Pancreas (tissue), 10 donors: ENCODE data around the gene TTLL4. TPM values are rescaled to one million over a fixed set of nuclear protein-coding genes. Genes with fewer than 3 reads are reported as not detected.

ENCODE experiments used
- ATAC-seq, 4 donors: fragments of 200-7000 bp; cut with Tn5 transposase; one replicate each; pipeline versions ENCODE4 v1.8.0 to v1.9.1; 2020; ENCODE audit warnings: mild to moderate bottlenecking in 4 of 4, moderate library complexity in 4 of 4
- DNase-seq, 6 donors: peaks; one replicate each; pipeline ENCODE4 v3.0.0-alpha.2; 2020
- FAIRE-seq: peaks from 2 replicates; lab custom pipeline; 2012; peaks lifted over from hg19 to GRCh38; lab: Jason Lieb, UNC
- H3K27ac ChIP-seq, 4 donors: fragments of 200-600 bp; sonication (generic); 1 replicate in 3 of 4; 2 replicates in 1 of 4; pipeline versions ENCODE4 v1.5.0 to v1.8.0; 2020
- H3K27me3 ChIP-seq, 4 donors: fragments of 200-600 bp; one replicate each; pipeline ENCODE4 v1.8.0; 2021
- H3K36me3 ChIP-seq, 3 donors: fragments of 200-600 bp; sonication (generic) in 1 of 3; one replicate each; pipeline versions ENCODE4 v1.5.0 to v1.8.0; 2020 to 2021
- H3K4me1 ChIP-seq, 3 donors: fragments of 200-600 bp; one replicate each; pipeline ENCODE4 v1.8.0; 2021
- H3K4me3 ChIP-seq, 4 donors: fragments of 200-600 bp; sonication (generic) in 2 of 4; one replicate each; pipeline versions ENCODE4 v1.5.0 to v1.8.0; 2020 to 2021
- H3K9me3 ChIP-seq, 4 donors: fragments of 200-600 bp; one replicate each; pipeline ENCODE4 v1.8.0; 2021
- CTCF ChIP-seq, 4 donors: fragments of 200-600 bp; sonication (generic) in 3 of 4; IDR thresholded peaks; one replicate each; pipeline versions ENCODE4 v1.5.0 to v1.8.0; 2021; ENCODE audit warnings: antibody characterized with exemption in 4 of 4
- WGBS, 2 donors: extraction: QIAGEN DNeasy Blood & Tissue Kit; methylation state at CpG; one replicate each; pipeline ENCODE4 v1.1.7; 2013; 5-methylcytosine and 5-hydroxymethylcytosine counted together
- intact Hi-C, 3 donors: fragments of 100-400 bp; cut with DNase I; formaldehyde crosslinking; loops; one replicate each; pipeline versions ENCODE4 v1.11.1 to v1.14.2; 2022
- polyA plus RNA-seq, 2 donors: library from polyadenylated mRNA; stranded (reverse); fragments of 200-250 nt; gene quantifications; one replicate each; pipeline ENCODE4 v1.2.3, GENCODE V29; 2013
- total RNA-seq, 6 donors: library from RNA; stranded (reverse); fragmentation: NEBNext Ultra II Directional in 4 of 6; extraction: Animal tissue kit (Norgen Biotek cat#: 25700) in 4 of 6; gene quantifications; one replicate each; pipeline versions ENCODE4 v1.2.1 to v1.2.4, GENCODE V29; 2021 to 2023
- donor health status: healthy with polysubstance abuse.
- donor health status: DM: no; HTN: no; CAD: no; lungs with moderate emphysema.
- donor health status: DM: no; HTN: no; CAD: no.
- donor health status: control.
- donor health status: control.
- donor health status: Bipolar disorder and iron deficiency.
- donor health status: DM: yes; HTN: yes; CAD: no.
- donor health status: DM: no; HTN: no; CAD: no.
- donor health status: DM: no; HTN: no; CAD: no.
- donor health status: DM: yes; HTN: yes; CAD: no.

TTLL4 gene
- total and polyA plus RNA-seq, 8 donors: 12.0 to 25.3 (median 16.0) TPM

DNA sequence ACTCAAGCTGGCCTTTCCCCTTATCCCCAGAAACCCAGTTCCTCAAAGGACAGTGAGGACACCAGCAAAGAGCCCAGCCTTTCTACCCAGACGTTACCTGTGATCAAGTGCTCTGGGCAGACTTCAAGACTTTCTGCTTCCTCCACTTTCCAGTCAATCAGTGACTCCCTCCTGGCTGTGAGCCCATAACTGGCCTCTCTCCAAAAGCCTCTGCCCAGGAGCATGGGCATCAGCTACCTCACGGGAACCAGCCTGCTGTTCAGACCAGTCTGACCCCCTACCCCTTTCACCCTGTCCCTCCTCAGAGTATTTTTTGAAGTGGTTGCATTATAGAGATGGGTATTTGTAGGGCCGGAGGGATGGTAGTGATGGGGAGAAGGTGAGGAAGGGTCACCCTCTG lies 43.6 kb downstream of the TTLL4 start:
- H3K9me3 ChIP-seq: no peaks in the 10 kb centered on the region
- no peaks in the 10 kb centered on the region for H3K4me1 ChIP-seq
- H3K4me3 ChIP-seq: no peak overlapping the region
- WGBS, 2 donors: 57 to 65% methylated on average over 3 of the region's 3 CpGs
- intact Hi-C loops: no loop called here
- H3K36me3 ChIP-seq: peaks cover 0 to 31% (median 22%) of the 10 kb centered on the region in 3 donors
- FAIRE-seq (no peak), DNase-seq (peak in 2 of 6 donors; percentile 58 to 62), ATAC-seq (peak in 3 of 4 donors; percentile 31 to 34 (median 32))
- no peak overlapping the region for H3K27ac ChIP-seq
- no peaks in the 10 kb centered on the region for H3K27me3 ChIP-seq
- no peak for TF ChIP-seq CTCF (IDR thresholded peaks at IDR 0.05)

- 94% methylated on average over 7 of the region's 7 CpGs for WGBS, 2 donors
- H3K27me3 ChIP-seq: no peaks in the 10 kb centered on the region
- H3K4me1 ChIP-seq: no peaks in the 10 kb centered on the region
- H3K36me3 ChIP-seq: peaks cover 0 to 26% (median 18%) of the 10 kb centered on the region in 3 donors
- no peak for TF ChIP-seq CTCF (IDR thresholded peaks at IDR 0.05)
- H3K9me3 ChIP-seq: no peaks in the 10 kb centered on the region
- FAIRE-seq (no peak), DNase-seq (no peak), ATAC-seq (no peak)
- H3K27ac ChIP-seq: no peak overlapping the region
- intact Hi-C loops: no loop called here
- H3K4me3 ChIP-seq: no peak overlapping the region
These were observed 44.1 kb downstream of the TTLL4 start for GRCh38 chr2:218754781-218755180.

DNA sequence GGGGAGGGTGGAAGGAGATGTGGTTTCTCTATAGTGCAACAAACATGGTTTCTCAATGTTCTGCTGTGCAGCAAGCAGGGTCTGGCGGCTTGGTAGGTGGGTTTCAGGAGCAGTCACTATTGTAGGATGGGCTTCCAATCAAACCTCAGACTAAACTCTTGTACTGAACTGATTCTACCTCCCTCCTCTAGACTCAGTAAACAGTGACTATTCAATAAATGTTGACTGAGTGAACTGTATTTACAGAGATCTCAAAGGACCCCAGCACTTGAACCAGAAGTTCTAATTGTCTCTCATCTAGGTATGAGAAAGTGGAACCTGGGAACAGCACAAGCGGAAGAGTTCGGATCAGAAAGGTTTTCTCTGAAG lies 44.5 kb downstream of the TTLL4 start:
- intact Hi-C loops: no loop called here
- H3K36me3 ChIP-seq: peaks cover 0 to 22% (median 15%) of the 10 kb centered on the region in 3 donors

DNA sequence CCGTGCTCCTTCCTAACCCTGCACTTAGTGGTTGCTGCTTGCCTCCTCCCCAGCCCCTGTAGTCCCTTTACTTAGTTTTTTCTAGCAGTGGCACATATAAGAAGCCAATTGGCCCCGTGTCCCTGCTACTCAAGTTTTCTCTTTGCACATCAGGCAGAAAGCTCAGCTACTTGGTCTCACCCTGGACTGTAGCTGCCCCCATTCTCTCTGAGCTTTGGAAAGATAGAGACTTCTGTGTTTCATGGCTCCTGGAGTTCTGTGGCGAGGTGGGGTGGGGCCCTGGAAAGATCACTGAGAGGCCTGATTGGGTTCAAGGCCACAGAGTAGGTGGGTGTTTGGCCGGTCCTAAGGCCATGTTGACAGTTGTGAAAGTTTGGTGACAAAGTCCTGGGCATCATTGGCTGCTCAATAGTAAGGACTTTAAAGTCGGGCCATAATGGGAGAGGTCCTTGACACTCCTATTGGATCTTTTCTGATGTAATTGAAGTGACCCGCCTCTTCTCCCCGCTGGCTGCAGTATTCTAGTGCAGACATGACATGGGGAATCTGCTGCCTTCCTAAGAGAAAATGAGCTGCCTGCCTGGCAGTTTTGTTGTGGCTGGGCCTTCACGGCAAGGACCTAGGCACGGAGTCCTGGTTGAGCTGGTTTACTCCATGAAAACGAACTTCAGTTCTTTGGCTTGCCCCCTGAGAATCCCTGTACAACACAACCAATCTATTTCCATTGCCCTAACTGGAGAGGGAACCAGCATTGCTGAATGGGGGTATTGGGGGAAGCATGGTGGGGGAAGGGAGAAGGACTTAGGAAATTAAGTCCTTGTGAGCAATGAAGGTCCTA lies 45.2 kb downstream of the TTLL4 start:
- intact Hi-C loops: no loop called here
- no peaks in the 10 kb centered on the region for H3K4me1 ChIP-seq
- ATAC-seq (no peak), FAIRE-seq (no peak), DNase-seq (no peak)
- no peak overlapping the region for H3K4me3 ChIP-seq
- H3K36me3 ChIP-seq: peaks cover 0 to 18% (median 14%) of the 10 kb centered on the region in 3 donors
- no peak for TF ChIP-seq CTCF (IDR thresholded peaks at IDR 0.05)
- H3K27ac ChIP-seq: no peak overlapping the region
- H3K27me3 ChIP-seq: no peaks in the 10 kb centered on the region
- H3K9me3 ChIP-seq: no peaks in the 10 kb centered on the region
- WGBS, 2 donors: 93 to 94% methylated on average over 10 of the region's 10 CpGs

More for the DNA sequence above, 44.5 kb downstream of the TTLL4 start:
- H3K27me3 ChIP-seq: no peaks in the 10 kb centered on the region
- H3K27ac ChIP-seq: no peak overlapping the region
- DNase-seq (no peak), FAIRE-seq (no peak), ATAC-seq (no peak)
- 95 to 98% methylated on average over 3 of the region's 3 CpGs for WGBS, 2 donors
- TF ChIP-seq CTCF (IDR thresholded peaks at IDR 0.05): no peak
- no peaks in the 10 kb centered on the region for H3K4me1 ChIP-seq
- H3K4me3 ChIP-seq: no peak overlapping the region
- no peaks in the 10 kb centered on the region for H3K9me3 ChIP-seq
